Activated T-cell treated with anti-CD3 and anti-CD28 coated beads, Interleukin-2, amount 50 U/mL, for 24 hours (primary cell): ENCODE measurements around the gene HIBCH.
"Not testable (repeated sequence)": the region's sequence is repeated elsewhere in the genome, so short reads cannot be mapped to it uniquely, and the experiment has no call there.

Source experiments
- DNase-seq: peaks from one replicate; pipeline ENCODE4 v3.0.0-alpha.2; 2020
- H3K27ac Mint-ChIP-seq: 2 replicates; pipeline ENCODE4 v1.8.0; 2020; ENCODE audit warnings: mild to moderate bottlenecking, mixed read lengths
- H3K27me3 Mint-ChIP-seq: 2 replicates; pipeline ENCODE4 v1.8.0; 2020; ENCODE audit warnings: mixed read lengths
- H3K36me3 Mint-ChIP-seq: 2 replicates; pipeline ENCODE4 v1.8.0; 2020; ENCODE audit warnings: low read depth, mixed read lengths
- H3K4me1 Mint-ChIP-seq: 2 replicates; pipeline ENCODE4 v1.8.0; 2020; ENCODE audit warnings: low read depth, mixed read lengths
- H3K4me3 Mint-ChIP-seq: 2 replicates; pipeline ENCODE4 v1.8.0; 2020; ENCODE audit warnings: mild to moderate bottlenecking, moderate library complexity, mixed read lengths
- H3K9me3 Mint-ChIP-seq: 2 replicates; pipeline ENCODE4 v1.8.0; 2020; ENCODE audit warnings: mixed read lengths

The HIBCH gene, protein sequence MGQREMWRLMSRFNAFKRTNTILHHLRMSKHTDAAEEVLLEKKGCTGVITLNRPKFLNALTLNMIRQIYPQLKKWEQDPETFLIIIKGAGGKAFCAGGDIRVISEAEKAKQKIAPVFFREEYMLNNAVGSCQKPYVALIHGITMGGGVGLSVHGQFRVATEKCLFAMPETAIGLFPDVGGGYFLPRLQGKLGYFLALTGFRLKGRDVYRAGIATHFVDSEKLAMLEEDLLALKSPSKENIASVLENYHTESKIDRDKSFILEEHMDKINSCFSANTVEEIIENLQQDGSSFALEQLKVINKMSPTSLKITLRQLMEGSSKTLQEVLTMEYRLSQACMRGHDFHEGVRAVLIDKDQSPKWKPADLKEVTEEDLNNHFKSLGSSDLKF

DNA sequence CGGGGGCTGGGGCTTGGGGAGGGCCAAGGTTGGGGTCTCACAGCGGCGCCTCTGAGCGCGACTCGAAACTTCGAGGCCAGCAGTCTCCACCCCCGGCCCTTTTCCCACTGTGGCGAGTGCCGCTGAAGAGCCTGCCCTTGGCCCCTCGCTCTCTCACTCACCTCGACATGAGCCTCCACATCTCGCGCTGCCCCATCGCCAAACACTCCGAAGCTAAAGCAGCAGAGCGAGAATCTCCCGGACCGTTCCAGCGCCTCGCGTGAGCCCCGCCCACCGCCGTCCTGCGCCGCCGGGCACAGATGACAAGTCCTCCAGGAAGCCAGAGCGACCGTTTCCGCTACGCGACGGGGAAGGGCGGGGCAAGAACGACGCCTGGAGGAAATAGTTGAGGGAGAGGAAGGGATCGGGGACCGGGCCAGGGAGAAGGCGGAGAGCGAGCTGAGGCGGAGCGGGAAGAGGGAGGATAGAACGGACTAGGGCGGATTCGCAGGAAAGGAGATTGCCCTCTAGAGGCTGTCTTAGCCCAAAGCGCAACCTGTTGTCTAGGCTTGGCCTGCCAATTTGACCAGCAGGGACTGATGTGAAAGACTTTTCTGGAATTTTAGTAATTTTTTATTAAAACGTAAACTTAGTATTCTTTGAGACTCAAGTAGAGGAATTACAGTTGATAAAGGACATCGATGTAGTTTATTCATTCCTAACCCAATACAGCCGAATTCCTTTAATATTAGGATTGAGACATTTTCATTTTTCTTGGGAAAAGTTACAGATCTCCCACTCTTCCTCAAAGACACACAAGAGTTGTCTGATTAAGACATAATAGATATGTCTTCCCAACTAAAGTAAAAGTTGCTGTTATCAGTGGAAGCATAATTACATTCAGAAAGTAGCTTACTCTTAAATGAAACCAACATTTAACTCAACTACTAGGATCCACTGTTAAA, at the start of gene HIBCH:
Gene HIBCH, minus strand, starts transcription at position 272 of the 944 bp plus-strand sequence. Its CDS starts 76 bp downstream, at position 196.
- peak within 1 kb of the TSS; percentile 87 for H3K4me3 Mint-ChIP-seq
- peak within 1 kb of the TSS; percentile 100 for H3K27ac Mint-ChIP-seq
- DNase-seq: peak; percentile 93
- H3K4me1 Mint-ChIP-seq: peaks cover 71% of the 10 kb centered on the region
- H3K36me3 Mint-ChIP-seq: peaks cover 28% of the 10 kb centered on the region
- H3K27me3 Mint-ChIP-seq: no peaks in the 10 kb centered on the region
- H3K9me3 Mint-ChIP-seq: no peaks in the 10 kb centered on the region

DNA sequence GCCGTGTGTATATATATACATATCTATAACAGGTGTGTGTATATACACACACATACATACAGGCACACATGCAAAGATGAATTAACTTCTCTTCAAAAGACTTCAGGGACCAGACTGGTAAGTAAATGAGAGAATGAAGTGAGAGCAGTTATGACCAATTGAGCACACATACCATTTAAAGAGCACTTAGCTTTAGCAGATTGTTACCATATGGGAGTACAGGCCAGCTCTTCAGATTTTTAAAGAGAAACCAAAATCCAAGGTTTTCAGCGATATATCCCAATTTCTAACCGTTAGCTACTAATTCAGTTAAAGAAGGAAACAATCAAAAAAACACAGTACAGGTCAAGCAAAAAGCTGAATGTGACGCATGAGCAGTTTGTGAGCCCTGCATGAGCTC, 47.5 kb upstream of the HIBCH start:
- no peak overlapping the region for H3K4me3 Mint-ChIP-seq
- H3K9me3 Mint-ChIP-seq: no peaks in the 10 kb centered on the region
- peaks cover 7% of the 10 kb centered on the region for H3K4me1 Mint-ChIP-seq
- H3K27ac Mint-ChIP-seq: no peak overlapping the region
- no peak for DNase-seq
- H3K27me3 Mint-ChIP-seq: no peaks in the 10 kb centered on the region
- peaks cover 20% of the 10 kb centered on the region for H3K36me3 Mint-ChIP-seq

DNA sequence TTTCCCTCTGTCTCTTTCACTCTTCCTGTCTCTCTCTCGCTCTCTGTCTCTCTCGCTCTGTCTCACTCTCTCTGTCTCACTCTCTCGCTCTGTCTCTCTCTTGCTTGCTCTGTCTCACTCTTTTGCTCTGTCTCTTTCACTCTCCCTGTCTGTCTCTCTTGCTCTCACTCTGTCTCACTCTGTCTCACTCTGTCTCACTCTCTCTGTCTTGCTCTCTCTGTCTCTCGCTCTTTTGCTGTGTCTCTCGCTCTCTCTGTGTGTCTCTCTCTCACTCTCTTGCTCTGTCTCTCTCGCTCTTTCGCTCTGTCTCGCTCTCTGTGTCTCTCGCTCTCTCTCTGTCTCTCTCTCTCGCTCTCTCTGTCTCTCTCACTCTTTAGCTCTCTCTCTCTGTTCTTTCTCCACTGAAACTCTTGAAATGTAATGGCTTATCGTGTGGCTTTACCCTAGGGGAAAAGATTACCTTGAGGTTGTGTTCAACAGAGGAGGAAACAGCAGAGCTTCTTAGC, 46.7 kb upstream of the HIBCH start:
- H3K27me3 Mint-ChIP-seq: no peaks in the 10 kb centered on the region
- DNase-seq: no peak
- peaks cover 9% of the 10 kb centered on the region for H3K4me1 Mint-ChIP-seq
- H3K9me3 Mint-ChIP-seq: no peaks in the 10 kb centered on the region
- peaks cover 20% of the 10 kb centered on the region for H3K36me3 Mint-ChIP-seq
- no peak overlapping the region for H3K27ac Mint-ChIP-seq
- no peak overlapping the region for H3K4me3 Mint-ChIP-seq

DNA sequence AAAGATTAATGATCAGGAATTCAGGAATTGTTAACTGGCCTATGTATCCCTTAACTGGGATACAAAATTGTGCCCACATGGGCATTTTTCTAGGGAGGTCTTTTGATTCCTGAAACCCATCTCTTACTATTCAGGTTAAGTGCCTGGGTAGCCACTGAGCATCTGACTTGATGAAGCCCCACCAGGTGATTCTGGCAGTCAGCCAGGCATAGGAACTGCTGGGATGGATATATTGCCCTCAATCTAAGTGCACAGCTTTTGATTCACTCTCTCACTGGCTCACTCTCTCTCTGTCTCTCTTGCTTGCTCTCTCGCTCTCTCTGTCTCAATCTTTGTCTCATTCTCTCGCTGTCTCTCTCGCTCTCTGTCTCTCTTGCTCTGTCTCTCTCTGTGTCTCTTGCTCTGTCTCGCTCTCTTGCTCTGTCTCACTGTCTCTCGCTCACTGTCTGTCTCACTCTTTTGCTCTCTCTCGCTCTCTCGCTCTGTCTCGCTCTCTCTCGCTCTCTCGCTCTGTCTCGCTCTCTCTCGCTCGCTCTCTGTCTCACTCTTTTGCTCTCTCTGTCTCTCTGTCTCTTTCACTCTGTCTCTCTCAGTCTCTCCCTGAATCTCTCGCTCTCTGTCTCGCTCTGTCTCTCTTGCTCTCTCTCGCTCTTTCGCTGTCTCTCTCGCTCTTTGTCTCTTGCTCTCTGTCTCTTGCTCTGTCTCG, 46.0 kb upstream of the HIBCH start:
- no peak overlapping the region for H3K4me3 Mint-ChIP-seq
- peaks cover 18% of the 10 kb centered on the region for H3K36me3 Mint-ChIP-seq
- H3K27ac Mint-ChIP-seq: no peak overlapping the region
- DNase-seq: no peak
- H3K9me3 Mint-ChIP-seq: no peaks in the 10 kb centered on the region
- no peaks in the 10 kb centered on the region for H3K27me3 Mint-ChIP-seq
- H3K4me1 Mint-ChIP-seq: peaks cover 12% of the 10 kb centered on the region

DNA sequence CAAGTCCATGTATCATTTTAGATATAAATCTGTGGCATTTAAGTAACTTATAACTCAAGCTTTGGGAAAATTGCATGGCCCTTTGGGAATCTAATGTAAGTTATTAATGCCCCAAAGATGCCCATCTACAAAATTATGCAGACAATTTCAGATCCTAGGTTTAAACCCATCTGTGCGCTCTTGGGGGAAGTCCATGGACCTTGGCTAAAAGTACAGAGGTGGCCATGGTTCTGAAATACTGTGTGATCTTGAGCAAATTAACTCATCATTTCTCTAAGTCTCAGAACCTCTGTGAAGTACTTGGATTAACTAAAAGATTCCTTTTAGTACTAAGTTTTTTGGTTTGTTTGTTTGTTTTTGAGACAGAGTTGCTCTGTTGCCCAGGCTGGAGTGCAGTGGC, 43.3 kb upstream of the HIBCH start:
- Mint-ChIP-seq H3K27ac (no peak overlapping the region), H3K9me3 (no peaks in the 10 kb centered on the region), H3K4me3 (no peak overlapping the region), H3K4me1 (peaks cover 32% of the 10 kb centered on the region), H3K27me3 (no peaks in the 10 kb centered on the region), H3K36me3 (no peaks in the 10 kb centered on the region)
- DNase-seq: no peak

DNA sequence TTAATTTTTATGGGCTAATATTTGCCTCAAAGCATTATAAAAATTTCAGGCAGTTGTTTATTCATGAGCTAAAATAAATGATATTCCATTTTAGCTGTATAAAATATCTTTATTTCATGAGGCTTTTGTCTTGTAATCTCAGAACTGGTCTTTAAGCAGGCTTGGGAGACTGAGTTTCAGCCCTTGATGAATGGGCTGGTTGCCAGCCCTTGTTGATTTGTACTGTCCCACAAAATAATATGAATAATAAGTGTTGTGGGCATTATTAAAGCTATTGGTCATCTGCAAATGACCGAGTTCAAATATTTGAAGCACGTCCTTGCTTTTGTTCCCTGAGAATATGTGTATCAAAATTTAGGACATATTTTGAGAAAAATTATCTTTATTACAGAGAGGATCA, 41.9 kb upstream of the HIBCH start:
- no peak for DNase-seq
- Mint-ChIP-seq H3K27ac (no peak overlapping the region), H3K36me3 (no peaks in the 10 kb centered on the region), H3K9me3 (no peaks in the 10 kb centered on the region), H3K4me3 (no peak overlapping the region), H3K27me3 (no peaks in the 10 kb centered on the region), H3K4me1 (peaks cover 32% of the 10 kb centered on the region)

DNA sequence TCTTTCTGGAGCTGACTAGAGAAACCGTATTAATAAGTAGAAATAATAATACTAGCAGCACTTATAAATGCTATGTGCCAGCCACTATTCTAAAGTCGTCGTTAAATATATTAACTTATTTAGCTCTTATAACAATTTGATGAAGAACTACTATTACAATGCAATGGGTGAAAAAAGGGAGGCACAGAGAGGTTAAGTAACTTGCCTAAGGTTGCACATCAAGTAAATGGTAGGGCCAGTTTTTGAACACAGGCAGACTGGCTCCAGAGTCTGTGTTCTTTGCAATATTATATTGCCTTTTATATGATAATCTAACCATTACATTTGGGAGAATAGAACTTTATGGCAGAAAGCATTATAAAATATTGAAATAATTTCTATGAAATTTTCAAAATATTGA, 41.3 kb upstream of the HIBCH start:
- no peak overlapping the region for H3K27ac Mint-ChIP-seq

DNA sequence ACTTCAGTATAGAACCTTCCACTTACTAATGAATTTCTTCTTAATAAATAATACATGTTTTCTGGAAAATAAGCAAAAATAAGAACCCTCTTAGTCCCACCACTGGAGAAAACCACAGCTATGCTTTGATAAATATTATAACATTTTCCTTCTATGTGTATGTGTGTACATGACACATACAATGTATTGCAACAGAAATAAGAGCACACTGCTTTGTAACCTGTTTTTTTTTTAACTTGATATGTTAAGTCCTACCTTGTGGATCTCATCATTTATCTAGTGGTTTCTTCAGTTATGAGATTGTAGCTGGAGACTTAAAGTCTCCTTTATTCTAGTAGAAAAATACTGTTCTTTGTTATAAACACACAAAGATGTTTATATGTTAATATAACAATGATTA, 40.9 kb upstream of the HIBCH start:
- Mint-ChIP-seq H3K27me3 (no peaks in the 10 kb centered on the region), H3K4me1 (peaks cover 32% of the 10 kb centered on the region), H3K36me3 (no peaks in the 10 kb centered on the region), H3K9me3 (no peaks in the 10 kb centered on the region), H3K4me3 (peak overlapping the region; percentile 77), H3K27ac (no peak overlapping the region)
- no peak for DNase-seq

More for the DNA sequence above, 41.3 kb upstream of the HIBCH start:
- Mint-ChIP-seq H3K9me3 (no peaks in the 10 kb centered on the region), H3K27me3 (no peaks in the 10 kb centered on the region), H3K36me3 (no peaks in the 10 kb centered on the region), H3K4me1 (peaks cover 32% of the 10 kb centered on the region), H3K4me3 (no peak overlapping the region)
- no peak for DNase-seq

DNA sequence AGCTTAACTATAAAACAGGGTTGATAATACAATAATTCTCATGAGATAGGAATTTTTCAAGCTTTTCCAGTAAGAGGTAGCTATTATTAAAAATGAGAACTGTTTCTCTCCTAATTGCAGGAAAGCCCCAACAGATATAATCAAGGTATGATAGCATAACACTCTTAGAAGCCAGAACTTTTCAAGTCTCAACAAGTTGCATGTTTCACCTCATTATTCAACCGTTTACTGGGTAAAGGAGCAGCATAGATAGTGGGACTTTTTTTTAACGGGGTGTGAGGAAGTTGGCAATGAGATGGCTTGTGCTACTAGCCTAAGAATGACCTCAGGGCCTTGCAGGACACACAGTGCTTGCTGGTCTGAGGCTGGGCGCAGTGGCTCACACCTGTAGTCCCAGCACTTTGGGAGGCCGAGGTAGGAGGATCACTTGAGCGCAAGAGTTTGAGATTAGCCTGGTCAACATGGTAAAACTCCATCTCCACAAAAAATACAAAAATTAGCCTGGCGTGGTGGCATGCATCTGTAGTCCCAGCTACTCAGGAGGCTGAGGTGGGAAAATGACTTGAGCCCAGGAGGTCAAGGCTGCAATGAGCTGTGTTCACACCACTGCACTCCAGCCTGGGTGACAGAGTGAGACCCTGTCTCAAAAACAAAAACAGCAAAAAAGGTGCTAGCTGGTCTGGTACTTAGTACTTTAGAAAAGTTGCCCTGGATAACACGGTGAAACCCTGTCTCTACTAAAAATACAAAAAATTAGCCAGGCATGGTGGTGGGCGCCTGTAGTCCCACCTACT, 39.2 kb upstream of the HIBCH start:
- DNase-seq, H3K9me3 Mint-ChIP-seq, H3K27me3 Mint-ChIP-seq, H3K36me3 Mint-ChIP-seq: not testable (repeated sequence)
- H3K4me3 Mint-ChIP-seq: peak overlapping the region; percentile 41
- peak overlapping the region; percentile 68 for H3K27ac Mint-ChIP-seq
- peaks cover 32% of the 10 kb centered on the region for H3K4me1 Mint-ChIP-seq

DNA sequence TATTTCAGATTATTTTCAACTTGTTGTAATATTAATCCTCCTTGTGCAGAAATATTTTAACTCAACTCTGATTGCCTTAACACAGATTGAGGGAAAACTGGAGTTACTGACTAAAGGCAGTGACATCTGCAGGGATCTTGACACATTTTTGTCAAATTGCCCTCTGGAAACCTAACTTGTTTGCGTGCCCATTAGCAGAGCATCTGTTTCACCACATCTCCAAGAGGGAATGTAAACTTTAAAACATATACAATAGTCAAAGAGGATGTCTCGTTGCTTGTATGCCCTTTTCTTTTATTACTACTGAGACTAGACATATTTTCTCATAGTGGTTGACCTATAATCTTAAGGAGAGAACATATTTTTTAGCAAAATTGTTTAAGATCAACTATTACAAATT, 38.0 kb upstream of the HIBCH start:
- Mint-ChIP-seq H3K4me1 (peaks cover 29% of the 10 kb centered on the region), H3K36me3 (no peaks in the 10 kb centered on the region), H3K9me3 (no peaks in the 10 kb centered on the region), H3K4me3 (no peak overlapping the region), H3K27me3 (no peaks in the 10 kb centered on the region), H3K27ac (no peak overlapping the region)
- no peak for DNase-seq

DNA sequence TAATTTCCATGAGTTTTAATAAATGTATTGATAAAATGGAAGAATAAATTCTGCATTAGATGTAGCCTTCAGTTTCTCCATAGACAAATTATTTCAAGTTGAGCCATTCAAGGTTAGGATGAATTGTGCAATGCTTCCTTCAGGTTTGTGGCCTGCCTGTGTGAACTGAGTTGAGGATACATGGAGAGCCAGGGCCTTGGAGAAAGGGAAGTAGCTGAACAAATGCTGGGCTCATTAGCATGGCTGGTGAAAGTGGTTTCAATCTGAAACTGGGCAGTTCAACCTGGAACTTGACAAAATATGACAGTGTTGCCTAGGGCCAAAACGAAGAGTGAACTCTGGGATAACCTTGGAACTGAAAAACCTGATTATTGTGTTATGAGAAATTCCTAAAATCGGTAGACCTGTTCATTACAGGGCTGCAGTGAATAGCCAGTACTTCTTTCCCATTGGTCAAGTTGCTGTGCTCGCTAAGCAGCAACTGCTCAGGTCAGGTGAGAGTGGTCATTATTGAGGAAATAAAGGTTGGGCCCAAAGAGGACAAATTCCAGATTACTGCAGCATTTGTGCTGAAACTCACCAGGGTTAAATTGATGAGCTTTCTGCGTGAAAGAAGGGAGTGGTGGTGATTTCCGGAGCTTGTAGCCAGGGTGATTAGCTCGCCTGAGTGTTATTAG, 36.5 kb upstream of the HIBCH start:
- Mint-ChIP-seq H3K27ac (no peak overlapping the region), H3K4me1 (peaks cover 22% of the 10 kb centered on the region), H3K9me3 (no peaks in the 10 kb centered on the region), H3K36me3 (no peaks in the 10 kb centered on the region), H3K4me3 (no peak overlapping the region), H3K27me3 (no peaks in the 10 kb centered on the region)
- no peak for DNase-seq

DNA sequence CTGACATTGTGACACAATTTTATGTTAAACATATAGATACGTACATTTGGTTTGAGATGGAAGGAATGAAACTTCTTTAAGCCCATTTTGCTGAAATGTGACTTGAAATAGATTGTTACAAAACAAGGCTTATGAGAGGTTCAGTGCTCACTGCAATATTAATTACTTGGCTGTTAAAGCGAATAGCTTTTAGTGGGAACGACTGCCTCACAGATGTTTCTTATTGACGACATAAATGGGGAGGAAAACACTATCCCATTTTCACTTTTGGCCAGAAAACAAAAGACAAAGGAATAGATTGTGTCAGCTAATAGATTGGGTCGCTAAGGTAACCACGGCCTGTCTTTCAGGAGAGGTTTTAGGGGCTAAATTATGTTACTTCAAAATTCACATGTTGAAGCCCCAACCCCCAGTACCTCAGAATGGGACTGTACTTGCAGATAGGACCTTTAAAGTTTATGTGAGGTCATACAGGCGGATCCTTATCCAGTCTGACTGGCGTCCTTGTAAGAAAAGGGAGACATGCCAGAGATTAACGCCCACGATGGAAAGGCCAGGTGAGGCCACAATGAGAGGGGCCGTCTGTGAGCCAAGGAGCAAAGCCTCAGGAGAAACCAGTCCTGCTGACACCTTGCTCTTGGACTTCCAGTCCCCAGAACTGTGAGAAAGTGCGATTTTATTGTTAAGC, 34.5 kb upstream of the HIBCH start:
- Mint-ChIP-seq H3K36me3 (no peaks in the 10 kb centered on the region), H3K4me1 (peaks cover 6% of the 10 kb centered on the region), H3K27ac (no peak overlapping the region), H3K9me3 (no peaks in the 10 kb centered on the region), H3K27me3 (no peaks in the 10 kb centered on the region), H3K4me3 (no peak overlapping the region)
- DNase-seq: no peak

DNA sequence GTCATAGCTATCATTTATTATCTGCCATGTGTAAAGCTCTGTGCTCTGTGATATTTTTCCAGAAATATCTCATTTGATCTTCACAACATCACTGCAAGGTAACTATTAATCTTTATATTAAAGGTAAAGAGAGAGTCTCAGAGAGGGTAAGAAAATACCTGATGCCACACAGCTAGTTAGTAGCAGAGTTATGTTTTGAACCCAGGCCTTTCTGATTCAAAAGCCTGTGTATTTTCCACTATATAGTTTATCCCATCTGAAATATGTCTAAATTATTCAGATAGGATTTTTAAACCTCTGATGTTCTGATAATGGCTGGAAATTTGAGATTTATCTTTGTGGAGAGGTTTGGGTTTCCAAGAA, 33.9 kb upstream of the HIBCH start:
- Mint-ChIP-seq H3K27me3 (no peaks in the 10 kb centered on the region), H3K27ac (no peak overlapping the region), H3K4me3 (no peak overlapping the region), H3K9me3 (no peaks in the 10 kb centered on the region), H3K36me3 (no peaks in the 10 kb centered on the region), H3K4me1 (peaks cover under 1% of the 10 kb centered on the region)
- DNase-seq: no peak
